ENCODE data around the gene OAF.

OAF gene

GRCh38 chr11:120229451-120230424, 18.9 kb downstream of the OAF start:
- DNase-seq = no peak
- Histone ChIP-seq H3K4me3 (ENCODE audit: insufficient read depth, low read depth, low read length, poor library complexity, severe bottlenecking) (no peak overlapping the region), H3K36me3 (ENCODE audit: control insufficient read depth, insufficient read depth, low read length) (no peaks in the 10 kb centered on the region), H3K4me1 (ENCODE audit: control insufficient read depth, insufficient read depth, low read length, poor library complexity, severe bottlenecking) (no peaks in the 10 kb centered on the region), H3K27ac (ENCODE audit: insufficient read depth, low read length, poor library complexity, severe bottlenecking) (no peak overlapping the region), H3K9me3 (ENCODE audit: control insufficient read depth, low read length) (no peaks in the 10 kb centered on the region), H3K27me3 (replicated peaks; ENCODE audit: control insufficient read depth, insufficient read depth, low read length, poor library complexity, severe bottlenecking) (no peaks in the 10 kb centered on the region)

GRCh38 chr11:120230433-120231071, 19.7 kb downstream of the OAF start:
- Histone ChIP-seq H3K36me3 (ENCODE audit: control insufficient read depth, insufficient read depth, low read length) (no peaks in the 10 kb centered on the region), H3K9me3 (ENCODE audit: control insufficient read depth, low read length) (no peaks in the 10 kb centered on the region), H3K27ac (ENCODE audit: insufficient read depth, low read length, poor library complexity, severe bottlenecking) (no peak overlapping the region), H3K27me3 (replicated peaks; ENCODE audit: control insufficient read depth, insufficient read depth, low read length, poor library complexity, severe bottlenecking) (no peaks in the 10 kb centered on the region), H3K4me1 (ENCODE audit: control insufficient read depth, insufficient read depth, low read length, poor library complexity, severe bottlenecking) (no peaks in the 10 kb centered on the region), H3K4me3 (ENCODE audit: insufficient read depth, low read depth, low read length, poor library complexity, severe bottlenecking) (no peak overlapping the region)
- DNase-seq = no peak

DNA sequence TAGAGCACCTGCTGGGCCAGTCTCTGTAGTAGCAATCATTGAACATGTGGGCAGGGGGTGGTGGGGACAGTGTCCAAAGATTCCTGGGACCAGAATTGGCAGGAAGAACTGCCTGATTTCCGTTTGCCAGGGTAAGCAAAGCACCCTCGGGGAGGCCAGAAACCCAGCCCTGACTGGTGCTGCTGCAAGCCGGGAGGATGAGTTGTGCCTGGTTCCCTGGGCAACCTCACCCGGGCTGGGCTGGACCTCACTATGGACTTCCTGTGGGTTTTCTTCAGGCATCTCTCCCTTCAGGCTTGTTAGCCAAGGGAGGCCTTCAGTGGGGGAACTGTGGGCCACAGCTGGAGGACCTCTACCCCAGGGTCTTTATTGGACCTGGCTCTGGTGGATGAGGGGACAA, 21.1 kb downstream of the OAF start:
- Histone ChIP-seq H3K36me3 (ENCODE audit: control insufficient read depth, insufficient read depth, low read length) (no peaks in the 10 kb centered on the region), H3K27me3 (replicated peaks; ENCODE audit: control insufficient read depth, insufficient read depth, low read length, poor library complexity, severe bottlenecking) (no peaks in the 10 kb centered on the region), H3K9me3 (ENCODE audit: control insufficient read depth, low read length) (no peaks in the 10 kb centered on the region), H3K4me1 (ENCODE audit: control insufficient read depth, insufficient read depth, low read length, poor library complexity, severe bottlenecking) (no peaks in the 10 kb centered on the region), H3K4me3 (ENCODE audit: insufficient read depth, low read depth, low read length, poor library complexity, severe bottlenecking) (no peak overlapping the region), H3K27ac (ENCODE audit: insufficient read depth, low read length, poor library complexity, severe bottlenecking) (no peak overlapping the region)
- no peak for DNase-seq

GRCh38 chr11:120233207-120233803, 22.5 kb downstream of the OAF start:
- Histone ChIP-seq H3K9me3 (ENCODE audit: control insufficient read depth, low read length) (no peaks in the 10 kb centered on the region), H3K4me1 (ENCODE audit: control insufficient read depth, insufficient read depth, low read length, poor library complexity, severe bottlenecking) (no peaks in the 10 kb centered on the region), H3K36me3 (ENCODE audit: control insufficient read depth, insufficient read depth, low read length) (no peaks in the 10 kb centered on the region), H3K4me3 (ENCODE audit: insufficient read depth, low read depth, low read length, poor library complexity, severe bottlenecking) (no peak overlapping the region), H3K27me3 (replicated peaks; ENCODE audit: control insufficient read depth, insufficient read depth, low read length, poor library complexity, severe bottlenecking) (no peaks in the 10 kb centered on the region), H3K27ac (ENCODE audit: insufficient read depth, low read length, poor library complexity, severe bottlenecking) (no peak overlapping the region)
- no peak for DNase-seq

DNA sequence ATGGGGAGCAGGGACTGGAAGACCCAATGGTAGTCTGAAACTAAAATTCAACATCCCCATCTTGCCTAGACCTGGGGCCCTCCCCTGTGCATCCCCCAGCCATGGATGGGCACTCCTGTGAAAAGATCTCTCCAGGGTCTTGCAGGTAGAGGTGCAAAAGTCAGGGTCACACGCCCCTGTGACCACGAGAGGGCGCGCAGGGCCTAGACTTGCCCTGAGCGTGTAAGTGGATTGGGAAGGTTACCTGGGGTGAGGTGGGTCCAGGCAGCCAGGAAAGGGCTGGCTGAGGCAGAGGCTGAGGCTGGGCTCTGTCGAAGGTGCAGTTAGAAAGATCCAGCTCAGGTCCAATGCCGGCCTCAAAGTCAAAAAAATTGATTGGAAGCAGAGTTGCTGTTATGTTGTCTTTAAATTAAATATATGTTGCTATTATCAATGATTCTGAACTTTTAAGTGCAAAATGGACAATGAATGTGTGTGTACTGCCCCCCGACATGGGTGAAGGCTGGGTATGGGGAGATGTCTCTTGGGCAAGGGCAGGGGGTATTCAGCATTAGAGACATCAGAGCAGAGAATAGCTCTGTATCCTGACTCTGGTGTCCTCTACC, 24.3 kb downstream of the OAF start:
- no peaks in the 10 kb centered on the region for H3K27me3 ChIP-seq (replicated peaks; ENCODE audit: control insufficient read depth, insufficient read depth, low read length, poor library complexity, severe bottlenecking)
- H3K4me3 ChIP-seq (ENCODE audit: insufficient read depth, low read depth, low read length, poor library complexity, severe bottlenecking) = no peak overlapping the region
- no peaks in the 10 kb centered on the region for H3K9me3 ChIP-seq (ENCODE audit: control insufficient read depth, low read length)
- H3K4me1 ChIP-seq (ENCODE audit: control insufficient read depth, insufficient read depth, low read length, poor library complexity, severe bottlenecking) = no peaks in the 10 kb centered on the region
- no peak overlapping the region for H3K27ac ChIP-seq (ENCODE audit: insufficient read depth, low read length, poor library complexity, severe bottlenecking)
- no peaks in the 10 kb centered on the region for H3K36me3 ChIP-seq (ENCODE audit: control insufficient read depth, insufficient read depth, low read length)
- DNase-seq = no peak

DNA sequence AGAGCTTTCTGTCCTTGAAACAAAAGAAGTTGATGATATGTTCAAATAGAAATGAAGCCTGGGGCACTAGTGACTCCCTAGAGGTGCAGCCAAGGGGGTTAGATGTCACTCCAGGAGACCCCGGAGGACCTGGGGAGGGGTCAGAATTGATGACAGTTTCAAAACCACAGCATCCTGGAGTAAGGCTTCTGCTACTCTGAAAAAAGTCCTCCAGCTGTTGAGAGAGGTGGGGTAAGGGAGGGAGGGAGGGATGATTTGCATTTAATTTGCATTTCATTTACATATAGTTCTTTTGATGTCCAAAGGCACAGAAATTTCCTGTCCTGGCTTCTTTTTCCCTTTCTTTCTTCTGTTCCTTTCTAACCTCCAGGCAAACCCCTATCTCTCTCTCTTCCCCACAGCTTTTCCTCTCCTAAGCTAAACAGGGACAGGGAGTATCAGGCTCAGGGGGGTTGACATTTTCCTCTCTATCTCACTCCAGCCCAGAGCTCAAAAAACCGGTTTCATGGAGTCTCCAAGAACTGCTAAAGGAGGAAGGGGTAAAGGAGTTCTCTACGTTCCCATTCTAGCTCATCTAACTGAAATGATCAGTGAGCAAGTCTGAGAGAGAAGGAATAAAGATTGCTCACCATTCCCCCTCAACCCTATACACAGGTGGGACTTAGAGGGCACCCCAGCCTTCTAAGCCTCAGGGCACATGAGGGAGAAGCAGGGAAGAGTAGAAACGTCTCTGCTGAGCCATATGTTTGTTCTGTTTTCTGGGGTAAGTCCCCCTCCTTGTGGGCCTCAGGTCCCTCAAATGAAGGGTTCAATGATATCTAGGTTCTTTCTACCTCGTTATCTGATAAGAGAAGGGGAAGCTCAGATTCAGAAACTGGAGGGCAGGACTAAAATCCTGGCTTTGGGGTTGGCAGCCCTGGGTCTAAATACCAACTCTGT, 25.6 kb downstream of the OAF start:
- no peaks in the 10 kb centered on the region for H3K4me1 ChIP-seq (ENCODE audit: control insufficient read depth, insufficient read depth, low read length, poor library complexity, severe bottlenecking)
- H3K36me3 ChIP-seq (ENCODE audit: control insufficient read depth, insufficient read depth, low read length) = no peaks in the 10 kb centered on the region
- no peaks in the 10 kb centered on the region for H3K9me3 ChIP-seq (ENCODE audit: control insufficient read depth, low read length)
- peaks cover 2% of the 10 kb centered on the region for H3K27me3 ChIP-seq (replicated peaks; ENCODE audit: control insufficient read depth, insufficient read depth, low read length, poor library complexity, severe bottlenecking)
- no peak overlapping the region for H3K4me3 ChIP-seq (ENCODE audit: insufficient read depth, low read depth, low read length, poor library complexity, severe bottlenecking)
- no peak for DNase-seq
- H3K27ac ChIP-seq (ENCODE audit: insufficient read depth, low read length, poor library complexity, severe bottlenecking) = no peak overlapping the region

DNA sequence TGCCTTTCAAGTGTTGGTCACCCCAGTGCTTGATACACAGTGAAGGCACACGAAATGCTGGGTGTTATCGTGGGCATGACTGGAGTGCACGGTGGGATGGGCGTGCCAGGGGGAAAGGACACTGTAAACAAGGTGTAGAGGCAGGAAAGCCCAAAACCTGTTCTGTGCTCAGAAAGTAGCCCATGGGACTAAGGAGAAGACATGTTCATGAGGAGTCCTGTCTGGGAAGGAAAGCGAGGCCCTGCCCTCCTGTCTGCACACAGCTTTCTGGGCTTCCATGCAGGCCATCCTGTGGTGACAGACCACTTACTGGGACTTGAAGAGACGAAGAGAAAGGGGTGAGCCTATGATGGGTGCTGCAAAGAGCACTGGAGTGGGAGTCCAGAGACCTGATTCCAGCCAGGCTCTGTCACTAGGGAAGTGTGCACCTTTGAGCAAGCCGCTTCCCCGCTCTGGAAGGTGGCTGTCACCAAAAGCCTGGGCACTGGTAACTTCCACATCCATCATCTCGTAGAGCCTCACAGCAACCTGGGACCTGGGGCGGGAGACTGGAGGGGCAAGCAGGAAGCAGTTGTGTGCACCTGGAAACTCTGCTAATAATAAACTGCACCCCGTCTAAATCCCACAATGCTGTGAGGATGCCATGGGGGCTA, 28.3 kb downstream of the OAF start:
- no peak overlapping the region for H3K4me3 ChIP-seq (ENCODE audit: insufficient read depth, low read depth, low read length, poor library complexity, severe bottlenecking)
- H3K27ac ChIP-seq (ENCODE audit: insufficient read depth, low read length, poor library complexity, severe bottlenecking) = no peak overlapping the region
- H3K36me3 ChIP-seq (ENCODE audit: control insufficient read depth, insufficient read depth, low read length) = no peaks in the 10 kb centered on the region
- no peaks in the 10 kb centered on the region for H3K9me3 ChIP-seq (ENCODE audit: control insufficient read depth, low read length)
- H3K4me1 ChIP-seq (ENCODE audit: control insufficient read depth, insufficient read depth, low read length, poor library complexity, severe bottlenecking) = no peaks in the 10 kb centered on the region
- peaks cover 5% of the 10 kb centered on the region for H3K27me3 ChIP-seq (replicated peaks; ENCODE audit: control insufficient read depth, insufficient read depth, low read length, poor library complexity, severe bottlenecking)
- no peak for DNase-seq

DNA sequence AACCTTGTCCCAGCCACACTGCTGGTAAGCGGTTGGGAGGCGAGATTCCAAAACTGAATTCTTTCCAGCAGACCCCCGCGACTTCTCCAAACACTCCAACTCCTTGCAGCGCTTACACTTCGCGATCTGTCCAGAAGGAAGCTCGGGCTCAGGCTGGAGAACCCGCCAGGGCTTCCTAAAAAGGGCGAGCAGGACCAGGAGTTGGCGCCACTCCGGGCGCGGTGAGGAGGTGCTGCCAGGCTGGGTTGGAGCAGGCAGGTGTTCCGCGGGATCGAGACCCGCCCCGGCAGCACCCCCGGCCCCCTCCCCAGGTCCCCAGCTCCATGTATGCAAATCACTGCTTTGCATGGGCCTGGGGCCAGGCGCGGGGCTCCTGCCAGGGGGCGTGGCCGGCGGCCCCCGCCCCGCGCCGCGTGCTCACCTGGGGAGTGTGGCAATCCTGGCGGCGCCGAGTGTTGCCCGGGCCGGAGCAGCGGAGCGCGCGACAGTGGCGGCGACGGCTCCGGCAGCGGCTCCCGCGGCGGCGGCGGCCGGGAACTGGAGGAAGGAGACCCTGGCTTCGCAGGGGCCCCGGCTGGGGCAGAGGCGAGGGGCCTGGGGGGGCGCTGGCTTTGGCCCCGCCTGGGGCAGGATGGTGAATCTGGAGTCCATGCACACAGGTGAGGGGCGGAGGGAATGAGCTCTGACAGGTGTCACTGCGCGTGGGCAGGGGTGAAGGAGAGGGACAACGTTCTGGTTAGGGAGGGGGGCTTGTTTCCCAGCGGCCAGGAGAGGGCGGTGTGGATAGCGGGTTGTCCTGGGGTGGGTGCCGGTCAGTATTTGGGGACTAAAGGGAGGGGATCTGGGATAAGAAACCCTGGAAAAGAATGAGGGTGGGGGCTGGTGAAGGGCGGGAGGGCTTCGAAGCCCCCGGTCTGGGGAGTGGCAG, 29.1 kb downstream of the OAF start, which contains the start of gene POU2F3:
TSS of gene POU2F3 (plus strand) at position 428 of the 928 bp plus-strand sequence. CDS start at position 632, 204 bp downstream.
- no peak within 1 kb of the TSS for H3K27ac ChIP-seq (ENCODE audit: insufficient read depth, low read length, poor library complexity, severe bottlenecking)
- H3K4me1 ChIP-seq (ENCODE audit: control insufficient read depth, insufficient read depth, low read length, poor library complexity, severe bottlenecking) = no peaks in the 10 kb centered on the region
- no peaks in the 10 kb centered on the region for H3K9me3 ChIP-seq (ENCODE audit: control insufficient read depth, low read length)
- no peak for DNase-seq
- H3K4me3 ChIP-seq (ENCODE audit: insufficient read depth, low read depth, low read length, poor library complexity, severe bottlenecking) = no peak within 1 kb of the TSS
- no peaks in the 10 kb centered on the region for H3K36me3 ChIP-seq (ENCODE audit: control insufficient read depth, insufficient read depth, low read length)
- H3K27me3 ChIP-seq (replicated peaks; ENCODE audit: control insufficient read depth, insufficient read depth, low read length, poor library complexity, severe bottlenecking) = peaks cover 5% of the 10 kb centered on the region

Measured in effector memory CD4-positive, alpha-beta T cell (primary cell).